GM10266 (cell line): ENCODE measurements around the gene CEACAM4.

ENCODE experiments used
- DNase-seq: peaks from one replicate; pipeline ENCODE4 v3.0.0; 2012; ENCODE audit errors: extremely low spot score
- CTCF ChIP-seq: IDR thresholded peaks from 2 replicates; pipeline ENCODE4 v1.5.1; 2012; ENCODE audit warnings: mild to moderate bottlenecking, low read depth; ENCODE audit not compliant: control insufficient read depth, insufficient read depth; ENCODE audit errors: missing control alignments

The CEACAM4 gene

GRCh38 chr19:41577144-41577830 is 49.6 kb downstream of the CEACAM4 start:
- no peak for TF ChIP-seq CTCF
- DNase-seq, result no peak

DNA sequence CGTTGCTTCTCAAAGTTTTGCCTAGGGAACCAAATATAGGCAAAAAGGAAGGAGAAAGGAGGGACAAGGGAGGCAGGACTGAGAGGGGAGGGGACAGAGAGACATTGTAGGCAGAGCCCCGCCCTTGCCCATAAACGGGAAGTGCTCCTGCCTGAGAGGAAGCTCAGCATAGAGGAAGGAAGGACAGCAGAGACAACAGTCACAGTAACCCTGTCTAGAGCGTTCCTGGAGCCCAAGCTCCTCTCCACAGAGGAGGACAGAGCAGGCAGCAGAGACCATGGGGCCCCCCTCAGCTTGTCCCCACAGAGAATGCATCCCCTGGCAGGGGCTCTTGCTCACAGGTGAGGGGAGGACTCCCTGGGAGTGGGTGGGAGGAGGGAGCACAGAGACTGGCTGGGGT is 50.9 kb downstream of the CEACAM4 start, which contains the start of gene CEACAM21:
CEACAM21 (plus strand) TSS at position 169 of the 400 bp plus-strand sequence; CDS start at position 278, 109 bp downstream.
- no peak for TF ChIP-seq CTCF
- DNase-seq, result peak; percentile 70

DNA sequence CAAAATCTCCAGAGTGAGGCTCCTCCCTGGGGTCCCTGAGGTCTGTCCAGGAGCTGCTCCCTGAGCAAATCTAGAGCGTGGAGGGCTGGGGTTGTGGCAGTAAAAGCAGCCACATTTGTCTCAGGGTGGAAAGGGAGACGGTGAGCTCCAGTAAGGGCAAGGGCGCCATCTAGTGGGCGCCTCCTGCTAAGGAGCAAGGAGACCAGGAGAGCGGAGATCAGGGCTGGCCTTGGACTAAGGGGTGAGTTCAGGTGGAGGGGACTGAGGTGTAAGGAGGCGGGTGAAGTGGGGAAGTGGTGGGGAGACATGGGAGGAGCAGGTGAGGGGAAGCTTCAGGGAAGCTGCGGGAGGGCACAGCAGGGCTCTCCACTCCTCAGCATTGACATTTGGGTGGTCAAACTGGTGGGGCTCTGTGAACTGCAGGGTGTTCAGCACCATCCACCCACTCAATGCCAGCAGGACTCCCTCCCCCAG is 56.2 kb downstream of the CEACAM4 start:
- DNase-seq, result peak; percentile 77
- TF ChIP-seq CTCF, result peak; percentile 96

DNA sequence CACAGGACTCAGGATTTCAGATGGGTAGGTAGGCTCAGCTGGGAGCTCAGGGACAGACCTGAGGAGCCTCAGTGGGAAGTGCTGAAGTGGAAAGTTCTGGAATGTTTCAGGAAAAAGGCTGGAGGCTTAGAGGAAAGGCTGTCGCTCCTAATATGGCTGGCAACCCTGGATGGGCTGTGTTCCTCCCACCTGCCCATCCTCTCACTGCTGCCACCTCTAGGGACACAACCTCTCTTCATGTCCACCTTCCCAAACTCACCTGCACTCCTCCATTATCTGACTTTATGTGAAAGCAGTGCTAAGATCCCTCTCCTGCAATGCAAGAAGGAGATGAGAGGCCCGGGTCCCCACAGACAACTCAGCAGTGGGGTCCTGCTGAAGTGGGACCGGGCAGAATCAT is 56.7 kb downstream of the CEACAM4 start:
- DNase-seq, result no peak
- TF ChIP-seq CTCF, result no peak

DNA sequence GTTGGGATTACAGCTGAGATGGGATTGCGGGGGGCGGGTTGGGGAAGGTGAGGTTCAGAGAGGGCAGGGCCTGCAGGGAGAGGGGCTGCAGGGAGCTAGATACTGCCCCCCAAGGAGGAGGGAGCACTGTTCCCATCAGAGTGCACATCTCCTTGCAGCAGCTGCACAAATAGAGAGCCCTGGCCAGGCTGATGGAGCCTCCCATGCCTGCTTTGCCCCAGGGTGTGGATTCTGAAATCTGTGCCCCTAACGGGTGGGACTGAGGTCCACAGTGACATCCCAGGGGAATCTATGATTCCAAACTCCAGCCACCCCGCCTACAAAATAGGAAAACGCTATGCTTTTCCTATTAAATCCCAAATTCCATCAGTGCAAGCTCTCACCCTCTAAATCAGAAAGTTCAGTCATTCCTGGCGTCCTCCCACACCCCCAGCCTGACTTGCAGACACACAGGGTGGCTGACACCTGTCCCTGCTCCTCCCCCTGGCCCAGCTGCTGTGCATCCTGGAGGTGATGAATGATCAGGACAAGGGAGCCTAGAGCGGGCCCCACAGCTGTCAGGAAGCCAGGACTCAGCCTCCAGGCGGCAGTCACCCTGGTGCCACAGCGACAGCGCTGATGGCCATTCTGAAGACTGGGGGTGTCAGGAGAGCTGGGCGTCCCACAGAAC is 57.3 kb downstream of the CEACAM4 start:
- no peak for DNase-seq
- TF ChIP-seq CTCF, result no peak
